ENCODE results near the gene GAST.
"Not testable (repeated sequence)": the region's sequence is repeated elsewhere in the genome, so short reads cannot be mapped to it uniquely, and the experiment has no call there.

The GAST gene

DNA sequence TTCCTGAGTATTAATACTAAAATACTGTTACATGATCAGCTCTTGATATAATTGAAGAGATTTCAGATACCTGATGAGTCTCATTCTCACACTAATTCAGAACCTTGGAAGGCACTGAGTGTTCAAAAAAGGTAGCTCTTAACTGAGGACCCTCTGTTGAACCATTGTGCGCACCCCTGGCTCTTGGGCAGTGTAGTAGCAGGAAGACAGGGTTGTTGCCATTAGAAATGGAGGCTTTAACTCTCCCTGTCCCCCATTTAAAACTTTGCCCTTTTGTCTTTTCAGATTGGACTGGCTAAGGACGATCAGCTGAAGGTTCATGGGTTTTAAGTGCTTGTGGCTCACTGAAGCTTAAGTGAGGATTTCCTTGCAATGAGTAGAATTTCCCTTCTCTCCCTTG, 21.6 kb upstream of the GAST start:
- no peak for DNase-seq (ENCODE audit: extremely low read depth, low read depth)
- H3K4me3 ChIP-seq (replicated peaks; ENCODE audit: low read depth, low read length), result peak overlapping the region; percentile 92
- no peak for TF ChIP-seq CTCF (IDR thresholded peaks at IDR 0.05; ENCODE audit: low read depth, low read length, missing control alignments)

GRCh38 chr17:41691031-41691777, 20.9 kb upstream of the GAST start:
- no peak for TF ChIP-seq CTCF (IDR thresholded peaks at IDR 0.05; ENCODE audit: low read depth, low read length, missing control alignments)
- DNase-seq (ENCODE audit: extremely low read depth, low read depth), result no peak
- peak overlapping the region; percentile 92 for H3K4me3 ChIP-seq (replicated peaks; ENCODE audit: low read depth, low read length)

- H3K4me3 ChIP-seq (replicated peaks; ENCODE audit: low read depth, low read length), result no peak overlapping the region
- no peak for DNase-seq (ENCODE audit: extremely low read depth, low read depth)
- no peak for TF ChIP-seq CTCF (IDR thresholded peaks at IDR 0.05; ENCODE audit: low read depth, low read length, missing control alignments)
Observed at GRCh38 chr17:41692722-41693521, 19.2 kb upstream of the GAST start.

- no peak overlapping the region for H3K4me3 ChIP-seq (replicated peaks; ENCODE audit: low read depth, low read length)
- no peak for DNase-seq (ENCODE audit: extremely low read depth, low read depth)
- TF ChIP-seq CTCF (IDR thresholded peaks at IDR 0.05; ENCODE audit: low read depth, low read length, missing control alignments), result no peak
Observed at GRCh38 chr17:41695134-41695661, 16.9 kb upstream of the GAST start.

DNA sequence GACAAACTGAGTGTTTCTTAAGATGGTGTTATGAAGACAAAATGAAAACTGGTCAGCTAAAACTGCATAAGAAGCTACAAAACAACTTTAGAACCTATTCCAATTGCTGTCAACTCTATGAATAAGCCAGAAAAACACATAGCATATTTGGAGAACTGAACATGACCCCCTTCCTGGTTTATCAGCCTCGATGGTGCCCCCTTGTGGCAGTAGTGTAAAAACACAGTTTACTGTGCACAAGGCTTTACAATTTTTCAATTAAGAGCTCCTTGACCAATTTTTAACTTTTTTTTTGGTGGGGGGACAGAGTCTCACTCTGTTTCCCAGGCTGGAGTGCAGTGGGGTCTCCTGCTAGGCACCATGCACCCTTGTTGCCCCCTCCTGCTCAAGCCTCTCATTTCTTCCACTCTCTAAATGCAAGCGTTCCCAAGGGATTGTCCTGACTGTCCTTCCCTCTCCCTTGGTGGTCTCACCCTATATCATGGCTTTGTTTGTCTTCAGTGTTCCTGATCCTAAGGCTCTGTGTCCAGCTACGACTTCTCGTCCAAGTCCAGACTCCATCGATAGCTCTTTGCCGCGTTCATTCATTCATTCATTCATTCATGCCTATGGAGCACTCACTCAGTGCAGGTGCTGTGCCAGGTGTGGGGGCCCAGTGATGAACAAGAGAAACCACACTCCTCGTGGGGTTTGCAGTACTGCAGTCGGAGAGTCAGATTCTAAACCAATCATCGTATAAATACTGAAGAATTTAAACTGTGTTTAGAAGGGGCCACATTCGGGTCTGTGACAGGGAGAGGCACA, 16.0 kb upstream of the GAST start:
- H3K4me3 ChIP-seq (replicated peaks; ENCODE audit: low read depth, low read length), result no peak overlapping the region
- no peak for DNase-seq (ENCODE audit: extremely low read depth, low read depth)
- peak; percentile 86 for TF ChIP-seq CTCF (IDR thresholded peaks at IDR 0.05; ENCODE audit: low read depth, low read length, missing control alignments)

DNA sequence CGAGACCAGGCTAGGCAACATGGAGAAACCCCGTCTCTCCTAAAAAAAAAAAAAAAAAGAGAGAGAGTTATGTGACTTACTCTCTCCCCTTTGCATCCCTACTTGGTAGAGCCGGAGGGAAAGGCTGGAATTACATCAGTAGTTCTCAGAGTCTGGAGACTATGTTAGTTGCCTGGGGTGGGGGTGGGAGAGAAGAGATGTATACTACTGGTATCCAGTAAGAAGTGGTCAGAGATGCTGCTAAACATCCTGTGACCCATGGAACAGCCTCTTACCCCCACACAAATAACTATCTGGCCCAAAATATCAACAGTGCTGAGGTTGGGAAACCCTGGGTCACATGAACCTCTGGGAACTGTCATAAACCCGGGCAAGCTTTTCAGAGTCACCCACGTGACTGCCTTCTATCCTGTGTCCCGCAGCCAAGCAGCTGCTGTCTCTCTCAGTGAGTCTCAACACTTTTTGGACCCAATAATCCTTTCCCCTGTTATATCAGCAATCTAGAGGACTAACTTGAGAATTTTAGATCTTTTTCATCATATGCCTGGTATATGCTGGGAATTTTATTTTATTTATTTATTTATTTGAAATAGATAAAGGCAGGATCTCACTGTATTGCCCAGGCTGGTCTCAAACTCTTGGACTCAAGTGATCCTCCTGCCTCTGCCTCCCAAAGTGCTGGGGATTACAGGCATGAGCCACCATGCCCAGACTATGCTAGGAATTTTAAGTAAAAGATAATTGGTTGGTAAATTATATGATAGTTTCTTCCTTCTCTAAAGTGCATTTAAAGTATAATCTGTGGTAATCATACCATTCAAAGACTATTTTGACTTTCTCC, 14.8 kb upstream of the GAST start:
- H3K4me3 ChIP-seq (replicated peaks; ENCODE audit: low read depth, low read length), result no peak overlapping the region
- no peak for DNase-seq (ENCODE audit: extremely low read depth, low read depth)
- TF ChIP-seq CTCF (IDR thresholded peaks at IDR 0.05; ENCODE audit: low read depth, low read length, missing control alignments), result no peak

- DNase-seq (ENCODE audit: extremely low read depth, low read depth); H3K4me3 ChIP-seq (replicated peaks; ENCODE audit: low read depth, low read length): not testable (repeated sequence)
Observed at GRCh38 chr17:41700843-41701242, 11.3 kb upstream of the GAST start.
